ENCODE results near the gene SRPRB.

SRPRB gene

GRCh38 chr3:133859381-133860234 lies 54.0 kb downstream of the SRPRB start:
- H3K4me3 ChIP-seq (ENCODE audit: low read depth, low read length), result no peak overlapping the region
- TF ChIP-seq, protein P1, sequence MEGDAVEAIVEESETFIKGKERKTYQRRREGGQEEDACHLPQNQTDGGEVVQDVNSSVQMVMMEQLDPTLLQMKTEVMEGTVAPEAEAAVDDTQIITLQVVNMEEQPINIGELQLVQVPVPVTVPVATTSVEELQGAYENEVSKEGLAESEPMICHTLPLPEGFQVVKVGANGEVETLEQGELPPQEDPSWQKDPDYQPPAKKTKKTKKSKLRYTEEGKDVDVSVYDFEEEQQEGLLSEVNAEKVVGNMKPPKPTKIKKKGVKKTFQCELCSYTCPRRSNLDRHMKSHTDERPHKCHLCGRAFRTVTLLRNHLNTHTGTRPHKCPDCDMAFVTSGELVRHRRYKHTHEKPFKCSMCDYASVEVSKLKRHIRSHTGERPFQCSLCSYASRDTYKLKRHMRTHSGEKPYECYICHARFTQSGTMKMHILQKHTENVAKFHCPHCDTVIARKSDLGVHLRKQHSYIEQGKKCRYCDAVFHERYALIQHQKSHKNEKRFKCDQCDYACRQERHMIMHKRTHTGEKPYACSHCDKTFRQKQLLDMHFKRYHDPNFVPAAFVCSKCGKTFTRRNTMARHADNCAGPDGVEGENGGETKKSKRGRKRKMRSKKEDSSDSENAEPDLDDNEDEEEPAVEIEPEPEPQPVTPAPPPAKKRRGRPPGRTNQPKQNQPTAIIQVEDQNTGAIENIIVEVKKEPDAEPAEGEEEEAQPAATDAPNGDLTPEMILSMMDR (IDR thresholded peaks at IDR 0.05; ENCODE audit: borderline replicate concordance, insufficient read depth, low read depth, low read length), result no peak

- TF ChIP-seq, protein P1 (IDR thresholded peaks at IDR 0.05; ENCODE audit: borderline replicate concordance, insufficient read depth, low read depth, low read length), result no peak
Measured at GRCh38 chr3:133860519-133860918, 54.9 kb downstream of the SRPRB start.

DNA sequence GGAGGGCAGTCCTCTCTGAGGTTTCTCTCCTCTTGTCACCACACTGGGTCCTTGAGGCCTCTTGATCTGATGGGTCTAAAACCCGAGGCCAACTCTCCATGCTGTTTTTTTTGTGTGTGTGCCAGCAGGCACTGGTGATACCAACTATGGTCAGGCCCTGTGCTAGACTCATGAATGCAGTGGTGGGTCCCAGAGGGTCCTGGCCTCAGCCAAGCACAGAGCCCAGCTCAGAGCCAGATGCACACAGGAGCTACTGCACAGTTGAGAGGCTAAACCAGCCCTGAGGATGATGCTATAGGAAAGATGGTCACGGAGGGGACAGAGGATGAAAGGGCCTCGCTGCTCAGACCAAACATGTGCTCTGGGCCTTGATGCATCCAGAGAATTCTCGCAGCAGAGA lies 56.5 kb downstream of the SRPRB start:
- TF ChIP-seq, protein P1 (IDR thresholded peaks at IDR 0.05; ENCODE audit: borderline replicate concordance, insufficient read depth, low read depth, low read length), result no peak
- no peak overlapping the region for H3K4me3 ChIP-seq (ENCODE audit: low read depth, low read length)

More at GRCh38 chr3:133860519-133860918, 54.9 kb downstream of the SRPRB start:
- no peak overlapping the region for H3K4me3 ChIP-seq (ENCODE audit: low read depth, low read length)

DNA sequence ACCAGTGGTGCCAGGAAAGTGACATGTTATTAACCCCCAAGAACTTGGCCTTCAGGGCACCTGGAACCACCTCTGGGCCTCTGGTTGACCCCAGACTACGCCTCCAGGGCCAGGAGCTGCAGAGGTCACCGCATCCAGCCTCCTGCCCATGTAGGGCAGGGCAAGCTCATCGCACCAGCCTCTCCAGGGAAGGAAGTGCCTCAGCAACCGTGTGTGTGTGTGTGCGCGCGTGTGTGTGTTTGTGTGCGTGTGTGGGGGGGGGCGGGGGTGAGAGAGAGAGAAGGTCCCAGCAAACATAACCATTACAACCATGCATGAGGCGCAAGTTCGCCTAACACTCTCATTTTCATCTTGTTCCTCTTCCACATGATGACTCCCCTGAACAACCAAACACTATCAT lies 58.3 kb downstream of the SRPRB start:
- TF ChIP-seq, protein P1 (IDR thresholded peaks at IDR 0.05; ENCODE audit: borderline replicate concordance, insufficient read depth, low read depth, low read length), result no peak
- no peak overlapping the region for H3K4me3 ChIP-seq (ENCODE audit: low read depth, low read length)

DNA sequence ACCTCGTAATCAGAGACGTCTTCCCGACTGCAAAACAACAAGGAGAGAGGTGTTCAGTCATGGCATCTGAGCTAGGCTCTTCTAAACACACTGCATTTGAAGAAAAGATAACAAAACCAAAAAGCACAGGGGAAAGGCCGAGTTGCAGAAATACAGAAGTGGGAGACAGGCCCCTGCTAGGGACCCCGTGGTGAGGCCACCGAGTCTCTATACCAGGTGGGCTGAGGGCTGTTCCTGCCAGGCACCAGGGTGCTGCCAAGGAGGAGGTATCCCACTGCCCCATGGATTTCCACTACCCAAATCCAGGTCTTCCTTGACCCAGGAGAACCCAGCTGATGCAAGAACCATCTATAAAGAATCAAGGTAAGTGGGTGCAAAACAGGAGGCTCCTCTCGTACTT lies 59.0 kb downstream of the SRPRB start:
- H3K4me3 ChIP-seq (ENCODE audit: low read depth, low read length), result no peak overlapping the region
- TF ChIP-seq, protein P1 (IDR thresholded peaks at IDR 0.05; ENCODE audit: borderline replicate concordance, insufficient read depth, low read depth, low read length), result no peak

GRCh38 chr3:133865136-133865855 lies 59.7 kb downstream of the SRPRB start:
- TF ChIP-seq, protein P1 (IDR thresholded peaks at IDR 0.05; ENCODE audit: borderline replicate concordance, insufficient read depth, low read depth, low read length), result peak; percentile 28; the same call in 1 of the 2 replicates
- H3K4me3 ChIP-seq (ENCODE audit: low read depth, low read length), result no peak overlapping the region

Measured in GM12875 (cell line).